Endothelial cell of umbilical vein (primary cell): ENCODE data around the gene RNU1-2.
"Not testable (repeated sequence)": the region's sequence is repeated elsewhere in the genome, so short reads cannot be mapped to it uniquely, and the experiment has no call there.

Source experiments
- POLR2A ChIP-seq: IDR thresholded peaks from 2 replicates; pipeline ENCODE4 v1.6.1; 2012; ENCODE audit warnings: low read depth, mild to moderate bottlenecking, control low read depth, low read length
- POLR2AphosphoS5 ChIP-seq: IDR thresholded peaks from 2 replicates; pipeline ENCODE4 v1.6.1; 2012; ENCODE audit warnings: low read depth, mild to moderate bottlenecking, control low read depth, low read length, moderate library complexity; ENCODE audit not compliant: insufficient read depth
- TF ChIP-seq, protein P1 (sequence below), 2 donors: IDR thresholded peaks; 1 replicate in 1 of 2; 2 replicates in 1 of 2; pipeline ENCODE4 v1.5.1; 2011; ENCODE audit warnings: low read length in 2 of 2, mild to moderate bottlenecking in 2 of 2, moderate library complexity in 2 of 2, control low read depth in 1 of 2, inconsistent platforms in 1 of 2, low read depth in 1 of 2; ENCODE audit not compliant: insufficient read depth in 1 of 2; ENCODE audit errors: extremely low read depth in 1 of 2

DNA sequence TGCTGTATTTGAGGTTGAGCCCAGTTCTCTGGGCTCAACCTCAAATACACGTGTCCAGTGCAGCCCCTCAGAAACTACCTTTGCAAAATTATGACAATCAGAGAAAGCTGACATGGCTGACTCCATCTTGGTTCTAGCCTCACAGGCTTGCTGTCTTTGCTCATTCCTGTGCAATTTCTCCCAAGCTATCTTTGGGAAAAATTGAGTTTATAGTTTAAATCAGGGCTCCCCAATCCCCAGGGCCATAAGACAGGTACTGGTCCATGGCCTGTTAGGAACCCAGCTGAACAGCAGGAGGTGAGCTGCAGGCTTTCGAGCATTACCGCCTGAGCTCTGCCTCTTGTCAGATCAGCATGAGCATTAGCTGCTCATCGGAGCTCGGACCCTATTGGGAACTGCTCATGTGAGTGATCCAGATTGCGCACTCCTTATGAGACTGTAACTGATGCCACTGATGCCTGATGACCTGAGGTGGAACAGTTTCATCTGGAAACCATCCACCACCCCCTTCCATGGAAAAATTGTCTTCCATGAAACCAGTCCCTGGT is 2.7 kb upstream of the RNU1-2 start:
- TF ChIP-seq, protein P1, sequence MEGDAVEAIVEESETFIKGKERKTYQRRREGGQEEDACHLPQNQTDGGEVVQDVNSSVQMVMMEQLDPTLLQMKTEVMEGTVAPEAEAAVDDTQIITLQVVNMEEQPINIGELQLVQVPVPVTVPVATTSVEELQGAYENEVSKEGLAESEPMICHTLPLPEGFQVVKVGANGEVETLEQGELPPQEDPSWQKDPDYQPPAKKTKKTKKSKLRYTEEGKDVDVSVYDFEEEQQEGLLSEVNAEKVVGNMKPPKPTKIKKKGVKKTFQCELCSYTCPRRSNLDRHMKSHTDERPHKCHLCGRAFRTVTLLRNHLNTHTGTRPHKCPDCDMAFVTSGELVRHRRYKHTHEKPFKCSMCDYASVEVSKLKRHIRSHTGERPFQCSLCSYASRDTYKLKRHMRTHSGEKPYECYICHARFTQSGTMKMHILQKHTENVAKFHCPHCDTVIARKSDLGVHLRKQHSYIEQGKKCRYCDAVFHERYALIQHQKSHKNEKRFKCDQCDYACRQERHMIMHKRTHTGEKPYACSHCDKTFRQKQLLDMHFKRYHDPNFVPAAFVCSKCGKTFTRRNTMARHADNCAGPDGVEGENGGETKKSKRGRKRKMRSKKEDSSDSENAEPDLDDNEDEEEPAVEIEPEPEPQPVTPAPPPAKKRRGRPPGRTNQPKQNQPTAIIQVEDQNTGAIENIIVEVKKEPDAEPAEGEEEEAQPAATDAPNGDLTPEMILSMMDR (IDR thresholded peaks at IDR 0.05; ENCODE audit: extremely low read depth in 1 of 2, insufficient read depth in 1 of 2, low read depth in 1 of 2, low read length in 2 of 2): not testable (repeated sequence)
- not testable (repeated sequence) for TF ChIP-seq POLR2AphosphoS5, POLR2A
